Measurements from ENCODE around the gene MYL6.

GRCh38 chr12:56197921-56198635 lies 39.9 kb downstream of the MYL6 start:
- TF ChIP-seq CTCF (IDR thresholded peaks at IDR 0.05), result no peak
- TF ChIP-seq POLR2A (IDR thresholded peaks at IDR 0.05), result no peak
